GM19351 (cell line): ENCODE measurements around the gene CDYL2.
"Not testable (repeated sequence)": the region's sequence is repeated elsewhere in the genome, so short reads cannot be mapped to it uniquely, and the experiment has no call there.

Experiments
- ATAC-seq: cut with Tn5 transposase; IDR thresholded peaks from one replicate; pipeline ENCODE4 v1.9.1; 2021; ENCODE audit warnings: mild to moderate bottlenecking, moderate library complexity; ENCODE audit not compliant: unreplicated experiment

CDYL2 gene, protein sequence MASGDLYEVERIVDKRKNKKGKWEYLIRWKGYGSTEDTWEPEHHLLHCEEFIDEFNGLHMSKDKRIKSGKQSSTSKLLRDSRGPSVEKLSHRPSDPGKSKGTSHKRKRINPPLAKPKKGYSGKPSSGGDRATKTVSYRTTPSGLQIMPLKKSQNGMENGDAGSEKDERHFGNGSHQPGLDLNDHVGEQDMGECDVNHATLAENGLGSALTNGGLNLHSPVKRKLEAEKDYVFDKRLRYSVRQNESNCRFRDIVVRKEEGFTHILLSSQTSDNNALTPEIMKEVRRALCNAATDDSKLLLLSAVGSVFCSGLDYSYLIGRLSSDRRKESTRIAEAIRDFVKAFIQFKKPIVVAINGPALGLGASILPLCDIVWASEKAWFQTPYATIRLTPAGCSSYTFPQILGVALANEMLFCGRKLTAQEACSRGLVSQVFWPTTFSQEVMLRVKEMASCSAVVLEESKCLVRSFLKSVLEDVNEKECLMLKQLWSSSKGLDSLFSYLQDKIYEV

DNA sequence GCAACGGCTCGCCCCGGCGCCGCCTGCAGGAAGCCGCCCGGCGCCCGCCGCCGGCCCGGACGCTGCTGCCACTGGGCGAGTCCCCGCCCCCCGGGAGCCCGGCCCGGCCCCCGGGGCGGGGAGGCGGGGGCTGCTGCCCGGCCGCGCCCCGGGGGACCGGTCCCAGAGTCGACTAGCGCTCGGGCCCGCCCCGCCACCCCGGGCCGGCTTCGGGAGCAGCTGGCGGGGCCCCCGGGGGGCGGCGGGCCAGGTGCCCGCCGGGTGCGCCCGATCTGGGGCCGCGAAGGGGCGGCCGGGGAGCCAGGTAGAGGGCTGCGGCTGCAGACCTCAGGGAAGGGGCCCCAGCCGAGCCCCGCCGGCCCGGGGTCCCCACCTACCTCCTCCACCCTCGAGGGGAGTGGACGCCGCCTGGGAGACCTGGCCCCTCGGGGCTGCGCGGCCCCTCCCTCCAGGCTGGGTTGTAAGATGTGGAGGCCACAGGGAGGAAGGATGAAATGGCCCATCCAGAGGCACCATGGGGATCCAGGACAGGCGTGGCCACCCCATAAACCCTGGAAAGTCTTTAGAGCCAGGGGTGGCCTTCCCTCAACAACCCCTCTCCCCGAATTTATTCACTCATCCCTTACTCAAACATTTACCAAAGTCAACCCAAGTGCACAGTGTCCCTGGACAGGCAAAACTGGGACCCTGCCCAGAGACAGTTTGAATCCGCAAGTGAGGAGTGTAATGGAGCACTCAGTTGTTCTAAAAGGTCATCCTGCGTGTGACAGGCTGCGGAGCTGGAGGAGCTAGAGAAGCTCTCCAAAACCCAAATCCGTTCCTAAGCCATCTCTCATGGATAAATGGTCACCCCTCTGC lies at the start of gene CDYL2:
Gene CDYL2, minus strand, starts transcription at position 73 of the 858 bp plus-strand sequence. CDS start 425 bp downstream, outside the sequence.
- peak; percentile 80 for ATAC-seq

- ATAC-seq = no peak
These were observed 48.0 kb upstream of the CDYL2 start for GRCh38 chr16:80852261-80852872.

- no peak for ATAC-seq
These were observed 47.4 kb upstream of the CDYL2 start for GRCh38 chr16:80851831-80852230.

- ATAC-seq = no peak
These were observed 46.4 kb upstream of the CDYL2 start for GRCh38 chr16:80850757-80851156.

DNA sequence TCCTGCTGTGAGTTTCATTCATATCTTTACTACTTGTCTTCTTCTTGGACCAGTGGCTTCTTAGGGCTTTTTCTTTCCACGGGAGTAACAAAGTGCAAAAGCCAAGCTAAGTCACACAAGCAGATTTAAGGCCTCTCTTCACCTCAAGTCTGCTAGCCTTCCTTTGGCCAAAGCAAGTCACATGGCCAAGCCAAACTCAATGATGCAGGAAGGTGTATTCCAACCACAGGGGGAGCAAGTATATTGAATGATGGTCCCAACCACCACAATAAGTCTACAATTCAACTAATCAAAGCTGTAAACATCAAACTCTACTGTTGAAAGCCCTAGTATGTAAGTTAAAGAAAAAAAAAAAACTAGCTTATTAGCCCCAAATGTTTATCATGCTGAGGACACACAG lies 44.5 kb upstream of the CDYL2 start:
- ATAC-seq = no peak

- no peak for ATAC-seq
These were observed 42.3 kb upstream of the CDYL2 start for GRCh38 chr16:80846680-80847079.

- ATAC-seq = no peak
These were observed 41.9 kb upstream of the CDYL2 start for GRCh38 chr16:80846275-80846674.

DNA sequence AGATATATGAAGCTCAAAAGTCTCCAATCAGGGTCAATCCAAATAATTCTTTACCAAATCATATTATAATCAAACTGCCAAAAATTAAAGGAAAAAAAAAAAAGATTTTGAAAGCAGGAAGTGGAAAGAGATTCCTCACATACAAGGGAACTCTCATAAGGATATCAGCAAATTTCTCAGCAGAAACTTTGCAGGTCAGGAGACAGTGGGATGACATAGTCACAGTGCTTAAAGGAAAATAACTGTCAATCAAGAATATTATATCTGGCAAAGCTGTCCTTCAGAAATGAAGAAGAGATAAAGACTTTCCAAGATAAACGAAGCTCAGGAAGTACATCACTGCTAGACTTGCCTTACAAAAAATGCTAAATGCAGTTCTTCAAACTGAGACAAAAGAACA lies 40.0 kb upstream of the CDYL2 start:
- no peak for ATAC-seq

DNA sequence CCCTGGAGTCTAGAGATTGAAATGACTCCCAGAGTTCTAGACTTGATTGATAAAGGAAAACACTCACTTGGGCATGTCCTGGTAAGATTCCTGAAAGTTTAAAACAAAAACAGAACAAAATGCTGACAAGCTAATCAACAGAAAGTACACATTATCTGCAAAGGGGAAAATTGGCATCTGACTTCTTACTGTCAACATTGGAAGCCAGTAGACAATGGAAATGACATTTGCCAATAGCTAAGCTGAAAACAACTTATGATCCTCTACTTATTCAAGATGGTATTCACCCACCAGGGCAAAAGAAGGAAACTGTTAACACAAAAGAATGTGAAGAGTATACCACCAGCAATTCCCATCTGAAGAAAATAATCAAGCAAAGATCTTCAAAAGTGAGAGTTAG lies 36.8 kb upstream of the CDYL2 start:
- ATAC-seq = no peak

DNA sequence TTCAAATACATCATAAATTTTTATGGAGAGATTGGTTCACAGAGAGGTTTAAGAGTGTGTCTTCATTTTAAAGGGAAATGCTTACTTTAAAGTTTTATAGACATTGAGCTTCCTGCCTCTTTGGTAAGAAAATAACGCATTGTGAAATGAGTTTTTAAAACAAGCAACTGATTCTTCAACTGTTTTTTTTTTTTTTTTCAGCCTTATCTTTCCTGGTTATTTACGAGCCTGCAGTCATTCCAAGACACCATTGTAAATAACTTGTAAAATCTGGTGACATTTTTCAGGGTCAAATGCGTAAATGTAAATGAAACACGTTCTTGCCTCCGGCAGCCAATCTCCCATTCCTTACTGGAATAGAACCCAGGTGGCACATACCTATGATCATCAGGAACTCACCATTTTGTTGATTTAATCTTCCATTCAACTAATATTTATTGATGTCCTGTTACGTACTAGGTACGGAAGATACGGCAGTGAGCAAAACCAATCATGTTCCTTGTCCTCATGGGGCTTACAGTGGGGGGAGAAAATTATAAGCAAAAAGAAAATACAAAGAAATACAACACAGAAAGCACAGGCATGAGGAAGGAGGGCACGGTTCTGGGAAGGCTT lies 33.2 kb upstream of the CDYL2 start:
- ATAC-seq = no peak

DNA sequence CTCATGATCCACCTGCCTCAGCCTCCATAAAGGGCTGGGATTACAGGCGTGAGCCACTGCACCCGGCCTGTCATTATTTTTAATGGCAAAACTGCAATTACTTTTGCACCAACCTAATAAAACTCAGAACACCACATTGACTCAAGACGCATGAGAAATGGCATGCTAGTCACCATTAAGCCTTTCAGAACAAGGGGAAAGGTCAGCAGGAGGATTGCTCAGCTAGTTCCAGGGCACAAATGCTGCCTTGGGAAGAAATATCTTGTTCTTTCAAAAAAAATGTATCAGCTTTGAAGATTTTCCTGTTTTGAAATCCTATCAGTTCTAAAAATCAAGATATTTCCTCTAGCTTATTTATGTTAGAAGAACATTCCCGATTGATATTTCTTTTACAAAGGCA lies 32.4 kb upstream of the CDYL2 start:
- no peak for ATAC-seq

DNA sequence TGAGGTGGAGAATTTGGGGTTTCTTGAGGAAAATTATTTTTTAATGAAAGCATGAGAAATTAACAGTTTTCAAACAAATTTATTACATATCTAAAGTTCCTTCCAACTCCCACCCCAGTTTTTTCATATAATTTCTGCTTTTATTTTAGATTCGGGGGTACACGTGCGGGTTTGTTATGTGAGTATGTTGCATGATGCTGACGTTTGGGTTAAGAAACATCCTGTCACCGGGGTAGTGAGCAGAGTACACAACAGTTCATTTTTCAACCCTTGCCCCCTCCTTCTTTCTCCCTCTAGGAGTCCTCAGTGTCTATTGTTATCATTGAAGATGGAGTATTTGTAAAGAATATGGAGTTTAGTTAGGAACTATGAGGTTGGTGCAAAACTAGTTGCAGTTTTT lies 31.8 kb upstream of the CDYL2 start:
- no peak for ATAC-seq

GRCh38 chr16:80831039-80831438 lies 26.6 kb upstream of the CDYL2 start:
- no peak for ATAC-seq

GRCh38 chr16:80828495-80828894 lies 24.1 kb upstream of the CDYL2 start:
- no peak for ATAC-seq

- no peak for ATAC-seq
These were observed 22.6 kb upstream of the CDYL2 start for GRCh38 chr16:80827007-80827406.

DNA sequence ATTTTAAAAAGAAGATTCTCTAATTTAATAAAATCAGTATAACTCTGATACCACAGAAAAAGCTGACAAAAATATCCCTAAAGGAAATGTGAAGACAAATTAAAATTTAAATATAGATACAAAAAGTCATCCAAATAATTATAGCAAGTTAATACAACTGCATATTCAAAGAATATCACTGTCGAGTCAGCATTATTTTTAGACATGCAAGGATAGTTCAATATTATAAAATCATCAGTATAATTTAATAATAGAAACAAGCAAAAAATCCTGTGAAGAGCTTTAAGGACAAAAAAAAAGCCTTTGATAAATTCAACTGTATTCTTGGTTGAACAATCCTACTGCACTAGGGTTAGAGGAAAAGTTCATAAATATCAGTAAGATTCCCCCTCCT lies 21.0 kb upstream of the CDYL2 start:
- no peak for ATAC-seq

GRCh38 chr16:80824623-80825364 lies 20.4 kb upstream of the CDYL2 start:
- ATAC-seq = no peak

DNA sequence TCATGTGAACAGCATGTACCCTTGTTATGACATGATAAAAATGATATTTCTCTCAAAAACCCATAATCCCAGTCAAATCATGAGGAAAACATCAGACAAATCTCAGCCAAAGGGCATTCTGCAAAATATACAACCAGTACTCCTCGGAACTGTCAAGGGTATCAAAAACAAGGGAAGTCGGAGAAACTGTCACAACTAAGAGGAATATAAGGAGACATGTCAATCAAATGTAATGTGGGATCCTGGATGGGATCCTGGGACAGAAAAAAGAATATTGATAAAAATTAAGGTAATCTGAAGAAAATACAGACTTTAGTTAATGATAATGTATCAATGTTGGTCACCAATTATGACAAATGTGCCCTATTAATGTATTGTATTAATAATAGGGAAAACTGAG lies 15.6 kb upstream of the CDYL2 start:
- ATAC-seq = no peak

GRCh38 chr16:80816356-80816755 lies 12.0 kb upstream of the CDYL2 start:
- no peak for ATAC-seq

DNA sequence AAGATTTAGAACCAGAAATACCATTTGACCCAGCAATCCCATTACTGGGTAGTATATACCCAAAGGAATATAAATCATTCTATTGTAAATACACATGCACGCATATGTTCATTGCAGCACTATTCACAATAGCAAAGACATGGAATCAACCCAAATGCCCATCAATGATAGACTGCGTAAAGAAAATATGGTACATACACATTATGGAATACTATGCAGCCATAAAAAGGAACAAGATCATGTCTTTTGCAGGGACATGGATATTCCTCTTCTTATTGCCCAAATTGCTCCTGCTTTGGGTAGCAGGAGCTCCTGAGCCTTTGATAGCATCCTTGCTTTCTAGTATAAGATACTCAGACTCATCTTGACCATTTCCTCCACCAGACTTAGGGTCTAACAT lies 10.9 kb upstream of the CDYL2 start:
- ATAC-seq = not testable (repeated sequence)
